Erythroblast (primary cell): ENCODE results near the gene COBL.

ENCODE experiments used
- GATA1 ChIP-seq: IDR thresholded peaks from 2 replicates; pipeline ENCODE4 v1.6.1; 2011; ENCODE audit warnings: low read depth, mild to moderate bottlenecking, control low read depth, low read length, moderate library complexity
- POLR2A ChIP-seq: IDR thresholded peaks from 2 replicates; pipeline ENCODE4 v1.6.1; 2011; ENCODE audit warnings: mild to moderate bottlenecking, low read length

DNA sequence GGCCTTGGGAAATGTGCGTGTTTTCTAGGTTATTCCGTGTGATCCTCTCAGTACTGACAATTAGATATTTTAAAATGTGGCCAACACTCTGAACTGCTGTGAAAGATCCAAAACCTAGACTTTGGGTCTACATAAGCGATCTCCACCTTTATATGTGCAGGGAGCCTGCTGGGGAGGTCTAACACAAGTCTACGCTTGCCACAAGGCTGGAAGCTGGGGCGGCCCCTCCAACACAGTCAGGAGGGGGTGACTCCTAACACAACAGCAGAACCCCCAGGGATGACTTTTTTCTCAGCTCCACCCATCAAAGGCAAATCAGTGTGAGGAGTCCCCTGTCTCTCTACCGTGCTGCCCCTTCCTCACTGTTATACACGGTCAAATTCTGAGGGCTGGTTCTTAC, 202.6 kb downstream of the COBL start:
- TF ChIP-seq POLR2A (no peak), GATA1 (no peak)
